GM12878 (cell line): Measurements from ENCODE around the gene DNAH2. TPM values are rescaled to one million over a fixed set of nuclear protein-coding genes. Genes with fewer than 3 reads are reported as not detected.

Source experiments
- CBFB ChIP-seq: IDR thresholded peaks from 2 replicates; pipeline ENCODE4 v1.6.1; 2016; ENCODE audit warnings: antibody characterized with exemption, low read depth
- CHD1 ChIP-seq: IDR thresholded peaks from 2 replicates; pipeline ENCODE4 v1.6.1; 2012; ENCODE audit warnings: low read depth, low read length, improper control_type of control experiment
- E2F8 ChIP-seq: fragments of 450-650 bp; IDR thresholded peaks from 2 replicates; pipeline ENCODE4 v1.6.1; 2018; ENCODE audit warnings: mild to moderate bottlenecking, low read depth, moderate library complexity; ENCODE audit not compliant: partially characterized antibody
- EED ChIP-seq: sonication (generic); IDR thresholded peaks from 2 replicates; pipeline ENCODE4 v1.6.1; 2016; ENCODE audit warnings: antibody characterized with exemption, low read depth
- EP300 ChIP-seq, 2 experiments: fragments of 150-350 bp in 1 of 2; IDR thresholded peaks; 2 replicates each; pipeline ENCODE4 v1.6.1; 2011 to 2012; ENCODE audit warnings: low read depth in 2 of 2, low read length in 2 of 2, borderline replicate concordance in 1 of 2, improper control_type of control experiment in 1 of 2, inconsistent platforms in 1 of 2; ENCODE audit not compliant: control insufficient read depth in 1 of 2
- ESRRA ChIP-seq: IDR thresholded peaks from 2 replicates; pipeline ENCODE4 v1.6.1; 2012; ENCODE audit warnings: mild to moderate bottlenecking, low read length, improper control_type of control experiment
- IRF3 ChIP-seq: fragments of 450-650 bp; IDR thresholded peaks from 2 replicates; pipeline ENCODE4 v1.6.1; 2014; ENCODE audit warnings: mild to moderate bottlenecking
- MEF2A ChIP-seq: IDR thresholded peaks from 2 replicates; pipeline ENCODE4 v1.6.1; 2011; ENCODE audit warnings: low read depth, mild to moderate bottlenecking, low read length, moderate library complexity; ENCODE audit not compliant: insufficient read depth
- RBBP5 ChIP-seq: fragments of 200-600 bp; sonication (generic); conservative IDR thresholded peaks from 2 replicates; pipeline ENCODE4 v1.6.1; 2016
- SRF ChIP-seq, 2 experiments: IDR thresholded peaks; 2 replicates each; pipeline ENCODE4 v1.6.1; 2011; ENCODE audit warnings: low read depth in 2 of 2, low read length in 2 of 2, mild to moderate bottlenecking in 1 of 2, moderate library complexity in 1 of 2
- ZBED1 ChIP-seq: IDR thresholded peaks from 2 replicates; pipeline ENCODE4 v1.6.1; 2016; ENCODE audit warnings: borderline replicate concordance
- ZBTB33 ChIP-seq: fragments of 450-650 bp; IDR thresholded peaks from 2 replicates; pipeline ENCODE4 v1.6.1; 2017; ENCODE audit warnings: mild to moderate bottlenecking
- ZNF217 ChIP-seq: fragments of 450-650 bp; IDR thresholded peaks from 2 replicates; pipeline ENCODE4 v1.6.1; 2017; ENCODE audit warnings: antibody characterized with exemption, mild to moderate bottlenecking
- ZNF24 ChIP-seq: fragments of 450-650 bp; IDR thresholded peaks from 2 replicates; pipeline ENCODE4 v1.6.1; 2017; ENCODE audit warnings: antibody characterized with exemption, mild to moderate bottlenecking
- ZNF622 ChIP-seq: fragments of 450-650 bp; IDR thresholded peaks from 2 replicates; pipeline ENCODE4 v1.6.1; 2017; ENCODE audit warnings: mild to moderate bottlenecking, inconsistent platforms
- polyA plus RNA-seq, 11 experiments: library from polyadenylated mRNA; depleted of rRNA in 4 of 11; unstranded in 6 of 11; stranded (reverse) in 5 of 11; fragments of >200 nt; fragmentation: Nextera tagmentation in 4 of 11; fragmentation: Illumina TruSeq in 1 of 11; extraction: Ambion mirVana in 4 of 11; extraction: Trizol in 1 of 11; gene quantifications; 1 replicate in 1 of 11; 2 replicates in 10 of 11; pipeline versions ENCODE4 v1.2.1 to v1.2.3, GENCODE V29; 2011 to 2016; ENCODE audit warnings: inconsistent platforms in 2 of 11, missing spikeins in 2 of 11, low read depth in 1 of 11
- total RNA-seq, 4 experiments: library from RNA; depleted of rRNA in 3 of 4; stranded (reverse); fragments of >200 nt in 3 of 4; fragmentation: Illumina TruSeq in 1 of 4; extraction: Trizol in 1 of 4; gene quantifications; 2 replicates each; pipeline versions ENCODE4 v1.2.1 to v1.2.3, GENCODE V29; 2013 to 2021
- TF ChIP-seq, protein P1 (sequence below): fragments of 450-650 bp; IDR thresholded peaks from 2 replicates; pipeline ENCODE4 v1.6.1; 2016; ENCODE audit warnings: mild to moderate bottlenecking
- TF ChIP-seq, protein P2 (sequence below): fragments of 150-350 bp; IDR thresholded peaks from 2 replicates; pipeline ENCODE4 v1.6.1; 2014; ENCODE audit warnings: mild to moderate bottlenecking, low read depth, low read length

Gene DNAH2
- total and polyA plus RNA-seq, 10 of the 15 experiments (the other 5 are each of a cell fraction or from before 2014, with no cell fraction given), result not detected

DNA sequence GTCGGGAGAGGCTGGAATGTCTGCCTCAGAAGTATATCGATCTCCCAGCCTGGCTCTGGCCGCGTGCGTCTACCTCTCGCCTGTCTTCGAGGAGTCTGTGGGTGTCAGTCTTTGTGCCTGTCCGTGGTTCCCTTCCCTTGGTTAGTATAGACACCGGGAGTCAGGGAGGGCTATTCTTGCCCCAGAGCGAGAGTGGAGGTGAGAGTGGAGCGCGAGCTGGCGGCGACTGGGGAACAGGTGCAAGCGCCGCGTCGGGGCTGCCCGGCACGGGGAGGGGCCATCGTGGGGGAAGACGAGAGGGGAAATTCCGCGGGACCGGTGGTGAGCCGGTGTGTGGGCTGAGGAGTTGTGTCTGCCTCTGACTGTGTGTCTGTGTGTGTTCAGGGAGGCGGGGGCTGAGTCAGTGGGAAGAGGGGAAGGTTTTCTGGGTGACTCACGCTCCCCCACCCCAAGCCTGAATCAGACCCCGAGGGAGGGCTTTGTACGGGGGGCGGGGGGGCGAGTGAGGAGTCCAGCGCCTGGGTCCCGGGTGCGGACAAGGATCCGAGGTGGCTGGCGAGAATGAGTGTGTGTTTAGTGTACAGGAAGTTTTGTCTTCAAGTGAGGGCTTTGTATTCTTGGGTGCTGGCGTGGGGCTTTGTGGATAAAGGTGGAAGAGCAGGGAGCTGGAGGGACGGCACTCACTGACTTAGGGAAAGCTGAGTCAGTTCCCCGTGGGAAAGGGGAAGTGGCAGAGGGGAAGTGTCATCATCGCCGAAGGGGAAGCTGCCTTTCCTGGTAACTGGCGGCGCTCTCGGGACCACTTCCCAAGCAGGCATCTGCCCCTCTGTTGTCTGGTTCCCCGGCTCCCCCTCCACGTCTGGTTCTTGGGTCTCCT, 125.1 kb downstream of the DNAH2 start (continued):
- no peak for TF ChIP-seq IRF3
- TF ChIP-seq ZNF622, result no peak
- TF ChIP-seq EED, result peak; percentile 55
- no peak; the same call in 1 of the 2 replicates for TF ChIP-seq CHD1
- TF ChIP-seq CBFB, result peak; percentile 53; the same call in 1 of the 2 replicates
- TF ChIP-seq, protein P1, sequence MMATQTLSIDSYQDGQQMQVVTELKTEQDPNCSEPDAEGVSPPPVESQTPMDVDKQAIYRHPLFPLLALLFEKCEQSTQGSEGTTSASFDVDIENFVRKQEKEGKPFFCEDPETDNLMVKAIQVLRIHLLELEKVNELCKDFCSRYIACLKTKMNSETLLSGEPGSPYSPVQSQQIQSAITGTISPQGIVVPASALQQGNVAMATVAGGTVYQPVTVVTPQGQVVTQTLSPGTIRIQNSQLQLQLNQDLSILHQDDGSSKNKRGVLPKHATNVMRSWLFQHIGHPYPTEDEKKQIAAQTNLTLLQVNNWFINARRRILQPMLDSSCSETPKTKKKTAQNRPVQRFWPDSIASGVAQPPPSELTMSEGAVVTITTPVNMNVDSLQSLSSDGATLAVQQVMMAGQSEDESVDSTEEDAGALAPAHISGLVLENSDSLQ, result no peak
- 0 out of 4 replicates have a peak, but pooled peaks of 1 of the 2 experiments have one; percentile 12 for TF ChIP-seq SRF (IDR thresholded peaks at IDR 0.05; ENCODE audit: low read depth in 2 of 2, low read length in 2 of 2)
- TF ChIP-seq ZNF217, result no peak; the same call in 1 of the 2 replicates
- no peak for TF ChIP-seq ZBTB33
- peak in 1 of 2 experiments; percentile 58; a peak in 1 of 4 replicates for TF ChIP-seq EP300 (IDR thresholded peaks at IDR 0.05; ENCODE audit: borderline replicate concordance in 1 of 2, control insufficient read depth in 1 of 2, low read depth in 2 of 2, low read length in 2 of 2)
- TF ChIP-seq RBBP5, result no peak
- TF ChIP-seq MEF2A, result no peak
- TF ChIP-seq ZBED1, result peak; percentile 26; the same call in 1 of the 2 replicates
- peak; percentile 70; the same call in 1 of the 2 replicates for TF ChIP-seq ESRRA
- TF ChIP-seq E2F8, result no peak
- TF ChIP-seq, protein P2, sequence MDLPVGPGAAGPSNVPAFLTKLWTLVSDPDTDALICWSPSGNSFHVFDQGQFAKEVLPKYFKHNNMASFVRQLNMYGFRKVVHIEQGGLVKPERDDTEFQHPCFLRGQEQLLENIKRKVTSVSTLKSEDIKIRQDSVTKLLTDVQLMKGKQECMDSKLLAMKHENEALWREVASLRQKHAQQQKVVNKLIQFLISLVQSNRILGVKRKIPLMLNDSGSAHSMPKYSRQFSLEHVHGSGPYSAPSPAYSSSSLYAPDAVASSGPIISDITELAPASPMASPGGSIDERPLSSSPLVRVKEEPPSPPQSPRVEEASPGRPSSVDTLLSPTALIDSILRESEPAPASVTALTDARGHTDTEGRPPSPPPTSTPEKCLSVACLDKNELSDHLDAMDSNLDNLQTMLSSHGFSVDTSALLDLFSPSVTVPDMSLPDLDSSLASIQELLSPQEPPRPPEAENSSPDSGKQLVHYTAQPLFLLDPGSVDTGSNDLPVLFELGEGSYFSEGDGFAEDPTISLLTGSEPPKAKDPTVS, result no peak; the same call in 1 of the 2 replicates
- no peak for TF ChIP-seq ZNF24
